ENCODE data around the gene SUPT7L. TPM values are rescaled to one million over a fixed set of nuclear protein-coding genes. Genes with fewer than 3 reads are reported as not detected.

Gene SUPT7L
- total and polyA plus RNA-seq, 10 donors: 22.9 to 42.1 (median 30.9) TPM

DNA sequence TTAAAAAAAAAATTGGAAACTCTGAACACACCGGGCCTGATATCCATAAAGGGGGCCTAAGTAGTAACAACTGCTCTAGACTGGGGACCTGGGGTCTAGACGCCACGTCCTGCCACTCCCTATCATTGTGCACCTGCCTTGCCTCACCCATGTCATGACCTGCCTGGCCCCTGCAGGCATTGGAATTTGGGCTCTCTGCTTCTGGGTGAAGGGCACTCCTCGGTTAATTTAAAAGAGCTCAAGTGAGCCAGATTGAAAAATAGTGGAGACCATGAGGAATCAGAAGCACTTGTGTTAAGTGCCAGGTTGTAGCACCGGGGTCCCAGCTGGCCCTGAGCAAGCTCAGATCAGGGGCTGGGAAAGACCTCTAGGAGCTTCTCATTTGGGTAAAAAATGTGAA, 48.4 kb upstream of the SUPT7L start:
- Histone ChIP-seq H3K4me3 (no peak overlapping the region), H3K4me1 (peaks cover 3 to 37% (median 15%) of the 10 kb centered on the region in 6 donors), H3K36me3 (no peaks in the 10 kb centered on the region), H3K27ac (peak overlapping the region in 1 of 8 donors; percentile 3), H3K27me3 (replicated peaks in 1 of 7) (peaks cover 0 to 21% (median 4%) of the 10 kb centered on the region in 7 donors), H3K9me3 (no peaks in the 10 kb centered on the region)
- no peak for DNase-seq
- 87 to 94% (median 90%) methylated on average over 5 of the region's 5 CpGs for WGBS, 5 donors
- TF ChIP-seq POLR2A (IDR thresholded peaks at IDR 0.05): no peak
- TF ChIP-seq POLR2AphosphoS5 (IDR thresholded peaks at IDR 0.05): no peak
- TF ChIP-seq, protein P1, sequence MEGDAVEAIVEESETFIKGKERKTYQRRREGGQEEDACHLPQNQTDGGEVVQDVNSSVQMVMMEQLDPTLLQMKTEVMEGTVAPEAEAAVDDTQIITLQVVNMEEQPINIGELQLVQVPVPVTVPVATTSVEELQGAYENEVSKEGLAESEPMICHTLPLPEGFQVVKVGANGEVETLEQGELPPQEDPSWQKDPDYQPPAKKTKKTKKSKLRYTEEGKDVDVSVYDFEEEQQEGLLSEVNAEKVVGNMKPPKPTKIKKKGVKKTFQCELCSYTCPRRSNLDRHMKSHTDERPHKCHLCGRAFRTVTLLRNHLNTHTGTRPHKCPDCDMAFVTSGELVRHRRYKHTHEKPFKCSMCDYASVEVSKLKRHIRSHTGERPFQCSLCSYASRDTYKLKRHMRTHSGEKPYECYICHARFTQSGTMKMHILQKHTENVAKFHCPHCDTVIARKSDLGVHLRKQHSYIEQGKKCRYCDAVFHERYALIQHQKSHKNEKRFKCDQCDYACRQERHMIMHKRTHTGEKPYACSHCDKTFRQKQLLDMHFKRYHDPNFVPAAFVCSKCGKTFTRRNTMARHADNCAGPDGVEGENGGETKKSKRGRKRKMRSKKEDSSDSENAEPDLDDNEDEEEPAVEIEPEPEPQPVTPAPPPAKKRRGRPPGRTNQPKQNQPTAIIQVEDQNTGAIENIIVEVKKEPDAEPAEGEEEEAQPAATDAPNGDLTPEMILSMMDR (IDR thresholded peaks at IDR 0.05 in 8 of 11, conservative IDR thresholded peaks at IDR 0.05 in 3 of 11): no peak
- intact Hi-C loops (cut with DNase I; ENCODE audit: low total_unique reads): no loop called here

DNA sequence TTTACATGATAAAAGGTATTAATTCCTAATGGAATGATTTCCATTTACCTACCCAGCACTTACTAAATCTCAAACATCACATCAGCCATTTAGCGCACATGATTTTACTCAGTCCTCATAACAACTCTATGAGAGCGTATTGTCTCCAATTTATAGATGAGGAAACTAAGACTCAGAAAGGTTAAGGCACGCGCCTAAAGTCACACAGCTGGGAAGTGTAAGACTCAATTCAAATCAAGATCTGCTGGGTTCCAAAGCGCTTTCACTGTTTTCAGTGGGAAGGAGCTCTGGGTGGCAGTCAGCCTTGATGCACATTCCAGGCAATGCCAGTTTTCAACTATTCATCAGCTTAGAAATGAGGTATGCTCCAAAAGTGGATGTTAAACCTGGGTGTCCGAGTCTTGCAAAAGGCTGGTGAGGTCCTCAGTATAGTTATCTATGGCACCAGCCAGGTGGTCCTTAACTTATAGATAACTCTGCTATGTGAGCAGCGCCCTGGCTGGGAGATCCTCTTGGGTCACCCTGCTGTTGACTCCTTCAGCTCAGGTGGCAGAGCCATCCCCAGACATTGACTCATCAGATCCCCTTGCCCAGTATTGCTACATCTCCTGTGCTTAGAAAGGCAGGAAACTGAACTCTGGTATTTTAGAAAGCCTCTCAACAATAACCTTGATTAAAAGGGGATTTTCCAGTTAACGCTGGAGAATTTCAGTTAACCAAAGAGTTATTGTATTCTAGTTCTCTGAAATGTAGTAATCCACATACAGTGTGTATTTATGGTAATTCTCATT, 47.4 kb upstream of the SUPT7L start:
- Histone ChIP-seq H3K9me3 (no peaks in the 10 kb centered on the region), H3K4me3 (no peak overlapping the region), H3K36me3 (no peaks in the 10 kb centered on the region), H3K27me3 (replicated peaks in 1 of 7) (peaks cover 0 to 13% (median 0%) of the 10 kb centered on the region in 7 donors), H3K27ac (peak overlapping the region in 2 of 8 donors; percentile 3 to 25), H3K4me1 (peaks cover 3 to 37% (median 12%) of the 10 kb centered on the region in 6 donors)
- DNase-seq: no peak
- 80 to 90% (median 85%) methylated on average over 8 of the region's 8 CpGs for WGBS, 5 donors
- intact Hi-C loops (cut with DNase I; ENCODE audit: low total_unique reads): no loop called here
- no peak for TF ChIP-seq POLR2AphosphoS5 (IDR thresholded peaks at IDR 0.05)
- TF ChIP-seq, protein P1 (IDR thresholded peaks at IDR 0.05 in 8 of 11, conservative IDR thresholded peaks at IDR 0.05 in 3 of 11): no peak
- no peak for TF ChIP-seq POLR2A (IDR thresholded peaks at IDR 0.05)

DNA sequence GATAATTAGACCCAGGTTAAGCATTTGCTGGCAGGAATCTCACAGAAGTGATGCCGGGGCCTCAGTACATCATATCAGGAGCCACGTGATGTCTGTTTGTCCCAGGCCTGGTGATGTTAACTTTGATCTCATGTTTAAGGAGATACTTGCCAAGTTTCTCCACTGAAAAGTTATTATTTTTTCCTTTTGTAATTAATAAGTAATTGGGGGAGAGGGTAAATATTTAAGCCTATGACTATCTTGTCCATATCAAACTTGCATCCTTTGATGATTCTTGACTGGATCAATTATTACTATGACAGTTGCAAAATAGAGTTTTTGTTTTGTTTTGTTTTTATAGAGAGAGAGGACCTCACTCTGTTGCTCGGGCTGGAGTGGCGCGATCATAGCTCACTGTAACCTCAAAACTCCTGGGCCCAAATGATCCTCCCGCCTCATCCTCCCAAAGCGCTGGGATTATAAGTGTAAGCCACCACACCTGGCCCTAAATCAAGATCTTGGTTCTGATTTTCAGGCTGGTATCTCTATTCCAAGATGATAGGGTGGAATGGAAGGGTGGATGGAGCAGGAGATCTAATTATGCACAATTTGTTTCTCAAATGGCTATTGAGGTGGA, 46.7 kb upstream of the SUPT7L start:
- Histone ChIP-seq H3K36me3 (no peaks in the 10 kb centered on the region), H3K4me3 (no peak overlapping the region), H3K27ac (no peak overlapping the region), H3K27me3 (replicated peaks in 1 of 7) (peaks cover 0 to 6% (median 0%) of the 10 kb centered on the region in 7 donors), H3K9me3 (no peaks in the 10 kb centered on the region), H3K4me1 (peaks cover 0 to 36% (median 11%) of the 10 kb centered on the region in 6 donors)
- DNase-seq: no peak
- WGBS, 5 donors: 91 to 97% (median 95%) methylated on average over 7 of the region's 7 CpGs
- no peak for TF ChIP-seq POLR2A (IDR thresholded peaks at IDR 0.05)
- TF ChIP-seq, protein P1 (IDR thresholded peaks at IDR 0.05 in 8 of 11, conservative IDR thresholded peaks at IDR 0.05 in 3 of 11): no peak
- intact Hi-C loops (cut with DNase I; ENCODE audit: low total_unique reads): no loop called here

DNA sequence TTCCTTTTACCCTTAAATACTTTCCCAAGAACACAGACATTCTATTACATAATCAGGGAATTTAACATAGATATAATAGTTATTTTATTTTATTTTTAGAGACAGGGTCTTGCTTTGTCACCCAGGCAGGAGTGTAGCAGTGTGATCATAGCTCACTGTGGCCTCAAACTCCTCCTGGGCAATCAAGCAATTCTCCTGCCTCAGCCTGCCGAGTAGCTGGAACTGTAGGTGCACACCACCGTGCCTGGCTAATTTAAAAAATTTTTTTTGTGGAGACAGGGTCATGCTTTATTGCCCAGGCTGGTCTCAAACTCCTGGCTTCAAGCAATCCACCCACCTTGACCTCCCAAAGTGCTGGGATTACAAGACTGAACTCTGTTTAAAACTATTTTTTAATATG, 45.9 kb upstream of the SUPT7L start:
- Histone ChIP-seq H3K4me1 (peaks cover 0 to 31% (median 8%) of the 10 kb centered on the region in 6 donors), H3K27ac (no peak overlapping the region), H3K36me3 (no peaks in the 10 kb centered on the region), H3K4me3 (no peak overlapping the region), H3K9me3 (no peaks in the 10 kb centered on the region), H3K27me3 (replicated peaks in 1 of 7) (no peaks in the 10 kb centered on the region)
- intact Hi-C loops (cut with DNase I; ENCODE audit: low total_unique reads): no loop called here
- TF ChIP-seq, protein P1 (IDR thresholded peaks at IDR 0.05 in 8 of 11, conservative IDR thresholded peaks at IDR 0.05 in 3 of 11): no peak
- TF ChIP-seq POLR2A (IDR thresholded peaks at IDR 0.05) (no peak), POLR2AphosphoS5 (IDR thresholded peaks at IDR 0.05) (no peak)
- DNase-seq: no peak
- 70 to 88% (median 86%) methylated on average over 2 of the region's 2 CpGs for WGBS, 5 donors

Data from spleen (tissue), 11 donors.